ENCODE data around the gene SLC27A1. TPM values are rescaled to one million over a fixed set of nuclear protein-coding genes. Genes with fewer than 3 reads are reported as not detected.

The SLC27A1 gene
- total RNA-seq, 2 experiments from 2014 or later = 2.2 to 2.7 TPM

DNA sequence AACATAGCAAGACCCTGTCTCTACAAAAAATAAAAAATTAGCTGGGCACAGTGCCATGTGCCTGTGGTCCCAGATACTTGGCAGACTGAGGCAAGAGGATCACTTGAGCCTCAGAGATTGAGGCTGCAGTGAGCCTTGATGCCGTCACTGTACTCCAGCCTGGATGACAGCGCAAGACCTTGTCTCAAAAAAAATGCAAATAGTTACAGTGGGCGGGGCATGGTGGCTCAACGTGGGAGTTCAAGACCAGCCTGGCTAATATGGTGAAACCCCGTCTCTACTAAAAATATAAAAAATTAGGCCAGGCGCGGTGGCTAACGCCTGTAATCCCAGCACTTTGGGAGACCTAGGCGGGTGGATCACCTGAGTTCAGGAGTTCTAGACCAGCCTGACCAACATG, 49.6 kb downstream of the SLC27A1 start:
- Mint-ChIP-seq H3K36me3 (ENCODE audit: low read depth) (peaks cover 29% of the 10 kb centered on the region), H3K4me1 (peaks cover 18% of the 10 kb centered on the region), H3K4me3 (no peak overlapping the region), H3K27ac (no peak overlapping the region), H3K9me3 (ENCODE audit: low read depth) (peaks cover 5% of the 10 kb centered on the region), H3K27me3 (no peaks in the 10 kb centered on the region)
- DNase-seq = no peak
- no peak for ATAC-seq
- intact Hi-C loops (cut with DNase I, micrococcal nuclease) = no loop called here
- POLR2A ChIA-PET = no interaction called here
- CTCF ChIA-PET = no interaction called here

DNA sequence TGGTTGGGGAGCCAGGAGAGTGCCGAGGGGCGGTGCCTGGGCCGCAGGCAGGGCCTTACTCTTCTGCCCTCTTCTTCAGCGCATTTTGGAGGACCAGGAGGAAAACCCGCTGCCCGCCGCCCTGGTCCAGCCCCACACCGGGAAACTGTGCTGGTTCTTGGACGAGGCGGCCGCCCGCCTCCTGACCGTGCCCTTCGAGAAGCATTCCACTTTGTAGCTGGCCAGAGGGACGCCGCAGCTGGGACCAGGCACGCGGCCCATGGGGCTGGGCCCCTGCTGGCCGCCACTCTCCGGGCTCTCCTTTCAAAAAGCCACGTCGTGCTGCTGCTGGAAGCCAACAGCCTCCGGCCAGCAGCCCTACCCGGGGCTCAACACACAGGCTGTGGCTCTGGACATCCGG, 50.5 kb downstream of the SLC27A1 start:
- ChIA-PET CTCF (no interaction called here), POLR2A (no interaction called here)
- Mint-ChIP-seq H3K4me1 (peaks cover 18% of the 10 kb centered on the region), H3K27ac (no peak overlapping the region), H3K9me3 (ENCODE audit: low read depth) (peaks cover 5% of the 10 kb centered on the region), H3K27me3 (no peaks in the 10 kb centered on the region), H3K36me3 (ENCODE audit: low read depth) (peaks cover 28% of the 10 kb centered on the region), H3K4me3 (no peak overlapping the region)
- intact Hi-C loops (cut with DNase I, micrococcal nuclease) = no loop called here
- no peak for DNase-seq
- ATAC-seq = no peak

DNA sequence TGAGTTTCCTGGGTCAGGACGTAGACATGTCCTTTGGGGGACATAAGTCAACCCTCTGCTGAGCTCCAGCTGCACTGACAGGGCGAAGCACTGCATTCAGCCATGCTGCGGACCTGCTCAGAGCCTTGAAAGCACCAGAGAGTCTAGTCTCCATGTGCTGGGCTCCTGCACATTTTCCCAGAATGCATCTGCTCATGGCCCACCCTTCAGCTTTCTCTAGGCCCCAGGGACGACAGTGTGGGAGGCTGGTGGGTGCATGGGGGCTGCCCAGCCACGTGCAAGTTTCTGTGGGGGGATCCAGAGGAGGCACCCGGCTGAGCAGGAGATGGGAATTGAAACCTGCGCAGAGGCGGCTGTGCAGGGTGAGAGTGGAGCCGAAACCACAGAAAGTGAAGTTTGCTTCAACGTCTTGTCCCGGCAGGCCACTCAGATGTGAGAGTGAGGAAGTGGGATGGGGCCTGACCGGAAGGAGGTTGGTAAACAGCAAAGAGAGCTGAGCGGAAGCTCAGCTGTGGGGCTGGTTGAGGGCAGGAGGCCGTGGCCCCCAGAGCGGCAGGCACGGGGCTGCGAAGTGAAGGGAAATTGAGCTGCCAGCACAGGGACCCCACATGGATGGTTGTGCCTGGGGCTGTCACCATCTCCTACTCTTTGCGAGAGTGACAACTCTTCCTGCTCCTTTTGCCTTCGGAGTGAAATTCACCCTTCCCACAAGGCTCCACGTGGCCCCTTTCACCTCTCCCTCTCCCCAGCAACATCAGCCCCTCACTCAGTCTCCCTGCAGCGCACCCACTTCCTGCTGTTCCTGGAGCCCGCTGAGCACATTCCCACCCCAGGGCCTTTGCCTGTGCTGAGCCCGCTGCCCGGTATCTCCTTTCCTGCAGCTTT, 52.9 kb downstream of the SLC27A1 start:
- POLR2A ChIA-PET = interaction anchor here (0.6 kb wide), 1 partner anchor 566 kb away, joined by 3 read pairs; no protein-coding TSS in a partner anchor
- H3K4me3 Mint-ChIP-seq = peak overlapping the region; percentile 38
- DNase-seq = peak; percentile 77

DNA sequence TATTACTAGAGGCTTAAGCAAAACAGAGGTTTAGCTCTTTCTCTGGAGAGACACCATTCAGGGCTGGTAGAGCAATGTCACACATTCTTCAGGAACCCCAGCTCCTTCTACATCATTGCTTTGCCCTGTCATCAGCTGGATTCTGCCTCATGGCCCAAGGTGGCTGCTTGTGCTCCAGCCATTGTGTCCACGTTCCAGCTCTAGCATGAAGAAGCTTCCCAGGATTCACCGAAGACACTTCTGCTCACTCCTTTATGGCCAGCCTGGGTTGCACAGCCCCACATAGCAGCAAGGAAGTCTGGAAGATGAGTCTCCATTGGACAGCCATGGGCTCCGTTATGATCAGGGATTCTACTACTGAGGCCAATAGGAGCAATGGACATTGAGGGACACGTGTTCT, 54.3 kb downstream of the SLC27A1 start:
- Mint-ChIP-seq H3K27ac (no peak overlapping the region), H3K4me3 (no peak overlapping the region), H3K9me3 (ENCODE audit: low read depth) (no peaks in the 10 kb centered on the region), H3K27me3 (no peaks in the 10 kb centered on the region), H3K4me1 (peaks cover 22% of the 10 kb centered on the region), H3K36me3 (ENCODE audit: low read depth) (peaks cover 5% of the 10 kb centered on the region)
- ATAC-seq = no peak
- intact Hi-C loops (cut with DNase I, micrococcal nuclease) = no loop called here
- no peak for DNase-seq
- POLR2A ChIA-PET = no interaction called here
- CTCF ChIA-PET = interaction anchor here (1.3 to 2.2 kb wide), 3 partner anchors 26 to 80 kb away, joined by 3 to 7 read pairs (median 3); no protein-coding TSS in a partner anchor

More for the DNA sequence above, 52.9 kb downstream of the SLC27A1 start:
- peak; percentile 90 for ATAC-seq
- CTCF ChIA-PET = interaction anchor here (0.6 to 2.2 kb wide), 7 partner anchors 10 to 241 kb away, joined by 3 to 7 read pairs (median 3); no protein-coding TSS in a partner anchor
- Mint-ChIP-seq H3K9me3 (ENCODE audit: low read depth) (no peaks in the 10 kb centered on the region), H3K27me3 (no peaks in the 10 kb centered on the region), H3K4me1 (peaks cover 22% of the 10 kb centered on the region), H3K27ac (peak overlapping the region; percentile 88), H3K36me3 (ENCODE audit: low read depth) (peaks cover 11% of the 10 kb centered on the region)
- intact Hi-C loops (cut with DNase I, micrococcal nuclease) = no loop called here

DNA sequence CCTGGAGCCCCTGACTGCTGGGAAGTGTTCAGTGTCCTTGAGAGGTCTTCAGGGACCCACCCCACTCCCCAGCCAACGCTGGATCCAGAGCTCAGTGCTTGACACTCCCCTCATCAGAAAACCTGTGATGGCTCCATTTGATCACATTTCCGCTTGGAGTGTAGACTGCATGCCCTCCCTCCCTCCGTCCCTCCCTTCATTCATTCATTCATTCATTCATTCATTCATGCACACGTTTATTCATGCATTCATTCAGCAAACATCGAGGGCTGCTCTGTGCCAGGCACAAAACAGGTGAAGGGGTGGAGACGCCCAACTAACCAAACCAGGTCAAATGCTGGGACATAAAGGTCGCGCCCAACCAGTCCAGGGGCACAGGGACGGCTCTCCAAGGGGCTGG, 54.8 kb downstream of the SLC27A1 start:
- no peaks in the 10 kb centered on the region for H3K9me3 Mint-ChIP-seq (ENCODE audit: low read depth)
- DNase-seq (no peak), ATAC-seq (no peak)
- intact Hi-C loops (cut with DNase I, micrococcal nuclease) = no loop called here
- H3K27me3 Mint-ChIP-seq = no peaks in the 10 kb centered on the region
- POLR2A ChIA-PET = no interaction called here
- no peak overlapping the region for H3K27ac Mint-ChIP-seq
- peaks cover 4% of the 10 kb centered on the region for H3K36me3 Mint-ChIP-seq (ENCODE audit: low read depth)
- peaks cover 22% of the 10 kb centered on the region for H3K4me1 Mint-ChIP-seq
- CTCF ChIA-PET = no interaction called here
- H3K4me3 Mint-ChIP-seq = no peak overlapping the region

DNA sequence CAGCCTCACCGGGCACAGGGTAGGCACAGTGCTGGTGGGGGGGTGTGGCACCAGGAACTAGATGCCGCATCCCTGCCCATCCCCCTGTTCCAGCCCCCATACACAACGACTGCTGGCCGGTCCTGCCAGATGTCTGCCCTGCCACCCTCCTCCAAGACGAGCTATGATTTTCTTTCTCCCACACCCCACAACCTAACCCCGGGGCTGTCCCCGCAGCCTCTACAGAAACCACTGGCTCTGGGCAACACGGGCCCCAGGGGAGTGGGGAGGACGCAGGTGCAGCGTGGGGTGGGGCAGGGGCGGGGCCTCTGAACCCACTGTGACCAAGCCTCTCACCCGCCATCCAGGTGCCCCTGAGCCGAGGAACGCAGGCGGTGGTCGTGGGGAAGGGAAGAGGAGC, 56.6 kb downstream of the SLC27A1 start:
- ATAC-seq (peak; percentile 31), DNase-seq (peak; percentile 49)
- CTCF ChIA-PET = no interaction called here
- POLR2A ChIA-PET = no interaction called here
- Mint-ChIP-seq H3K27ac (no peak overlapping the region), H3K36me3 (ENCODE audit: low read depth) (no peaks in the 10 kb centered on the region), H3K9me3 (ENCODE audit: low read depth) (no peaks in the 10 kb centered on the region), H3K27me3 (no peaks in the 10 kb centered on the region), H3K4me1 (peaks cover 22% of the 10 kb centered on the region), H3K4me3 (no peak overlapping the region)
- intact Hi-C loops (cut with DNase I, micrococcal nuclease) = no loop called here

DNA sequence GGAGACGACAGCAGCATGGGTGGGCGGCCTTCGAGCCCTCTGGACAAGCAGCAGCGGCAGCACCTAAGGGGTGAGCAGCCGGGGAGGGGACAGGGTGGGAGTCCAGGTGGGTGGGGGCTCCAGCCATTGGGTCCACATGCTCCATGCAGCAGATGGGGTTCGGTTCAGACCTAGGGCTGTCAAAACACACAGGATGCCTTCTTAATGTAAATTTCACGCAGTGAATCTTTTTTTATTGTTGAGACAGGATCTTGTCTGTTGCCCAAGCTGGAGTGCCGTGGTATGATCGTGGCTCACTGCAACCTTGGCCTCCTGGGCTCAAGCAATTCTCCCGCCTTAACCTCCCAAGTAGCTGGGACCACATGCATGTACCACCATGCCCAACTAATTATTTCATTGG, 57.0 kb downstream of the SLC27A1 start:
- no peak overlapping the region for H3K4me3 Mint-ChIP-seq
- H3K27ac Mint-ChIP-seq = no peak overlapping the region
- intact Hi-C loops (cut with DNase I, micrococcal nuclease) = no loop called here
- ATAC-seq (no peak), DNase-seq (no peak)
- peaks cover 22% of the 10 kb centered on the region for H3K4me1 Mint-ChIP-seq
- CTCF ChIA-PET = no interaction called here
- H3K9me3 Mint-ChIP-seq (ENCODE audit: low read depth) = no peaks in the 10 kb centered on the region
- no peaks in the 10 kb centered on the region for H3K27me3 Mint-ChIP-seq
- H3K36me3 Mint-ChIP-seq (ENCODE audit: low read depth) = no peaks in the 10 kb centered on the region
- POLR2A ChIA-PET = no interaction called here

DNA sequence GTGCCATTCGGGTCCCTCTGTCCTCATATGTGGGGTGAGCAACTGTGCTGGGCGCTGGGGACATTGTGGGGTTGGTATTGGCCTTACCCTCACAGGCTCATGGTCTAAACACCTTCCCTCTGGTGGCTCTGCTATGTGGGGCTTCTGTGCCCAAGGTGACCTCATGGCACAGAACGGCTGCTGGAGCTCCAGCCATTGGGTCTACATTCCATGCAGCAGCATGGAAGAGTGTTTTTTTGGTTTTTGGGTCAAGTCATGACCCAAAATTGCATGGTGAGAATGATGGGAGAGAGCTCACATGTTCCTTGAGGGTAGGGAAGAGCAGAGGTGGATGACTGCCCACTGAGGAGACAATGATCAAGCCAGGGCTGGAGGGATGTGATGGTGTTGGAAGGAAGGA, 58.3 kb downstream of the SLC27A1 start:
- ChIA-PET CTCF (interaction anchor here (0.6 kb wide), 1 partner anchor 44 kb away, joined by 3 read pairs; no protein-coding TSS in a partner anchor), POLR2A (no interaction called here)
- no peak overlapping the region for H3K27ac Mint-ChIP-seq
- H3K4me1 Mint-ChIP-seq = peaks cover 13% of the 10 kb centered on the region
- no peaks in the 10 kb centered on the region for H3K36me3 Mint-ChIP-seq (ENCODE audit: low read depth)
- H3K4me3 Mint-ChIP-seq = no peak overlapping the region
- H3K9me3 Mint-ChIP-seq (ENCODE audit: low read depth) = no peaks in the 10 kb centered on the region
- no peak for ATAC-seq
- no peak for DNase-seq
- intact Hi-C loops (cut with DNase I, micrococcal nuclease) = no loop called here
- no peaks in the 10 kb centered on the region for H3K27me3 Mint-ChIP-seq

DNA sequence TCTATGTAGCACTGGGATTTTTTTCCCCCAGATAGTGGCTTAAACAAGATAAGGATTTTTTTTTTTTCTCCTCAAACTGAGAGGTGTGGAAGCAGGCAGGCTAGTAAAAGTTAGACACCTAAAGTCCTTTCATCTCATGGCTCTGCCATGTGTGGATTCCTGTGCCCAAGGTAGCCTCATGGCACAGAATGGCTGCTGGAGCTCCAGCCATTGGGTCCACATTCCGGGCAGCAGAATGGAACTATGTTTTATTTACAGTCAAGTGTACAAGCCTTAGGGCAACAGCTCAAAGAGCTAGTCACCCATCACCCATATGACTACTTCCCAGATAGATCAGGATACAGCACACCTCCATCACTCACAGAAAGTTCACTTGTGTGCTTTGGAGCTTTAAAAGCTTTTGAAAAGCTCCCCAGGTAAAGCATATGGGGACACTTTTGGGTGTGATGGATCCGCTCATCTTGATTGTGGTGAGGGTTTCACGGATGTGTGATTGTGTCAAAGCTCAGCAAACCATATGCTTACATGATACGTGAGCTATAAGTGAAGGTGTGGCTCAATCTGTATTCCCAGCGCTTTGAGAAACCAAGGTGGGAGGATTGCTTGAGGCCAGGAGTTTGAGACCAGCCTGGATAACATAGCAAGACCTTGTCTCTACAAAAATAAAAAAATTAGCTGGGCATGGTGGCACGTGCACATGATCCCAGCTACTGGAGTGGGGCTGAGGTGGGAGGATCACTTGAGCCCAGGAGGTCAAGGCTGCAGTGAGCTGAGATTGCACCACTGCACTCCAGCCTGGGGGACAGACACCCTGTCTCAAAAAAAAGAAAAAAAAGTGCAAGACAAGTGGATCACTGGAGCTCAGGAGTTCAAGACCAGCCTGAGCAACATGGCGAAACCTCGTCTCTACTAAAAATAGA, 59.2 kb downstream of the SLC27A1 start:
- Mint-ChIP-seq H3K4me3 (no peak overlapping the region), H3K9me3 (ENCODE audit: low read depth) (no peaks in the 10 kb centered on the region), H3K36me3 (ENCODE audit: low read depth) (no peaks in the 10 kb centered on the region), H3K27me3 (no peaks in the 10 kb centered on the region), H3K27ac (no peak overlapping the region), H3K4me1 (peaks cover 6% of the 10 kb centered on the region)
- intact Hi-C loops (cut with DNase I, micrococcal nuclease) = no loop called here
- ChIA-PET CTCF (interaction anchor here (0.6 to 1.7 kb wide), 3 partner anchors 34 to 45 kb away, joined by 3 to 7 read pairs (median 3); no protein-coding TSS in a partner anchor), POLR2A (no interaction called here)
- ATAC-seq (no peak), DNase-seq (no peak)

DNA sequence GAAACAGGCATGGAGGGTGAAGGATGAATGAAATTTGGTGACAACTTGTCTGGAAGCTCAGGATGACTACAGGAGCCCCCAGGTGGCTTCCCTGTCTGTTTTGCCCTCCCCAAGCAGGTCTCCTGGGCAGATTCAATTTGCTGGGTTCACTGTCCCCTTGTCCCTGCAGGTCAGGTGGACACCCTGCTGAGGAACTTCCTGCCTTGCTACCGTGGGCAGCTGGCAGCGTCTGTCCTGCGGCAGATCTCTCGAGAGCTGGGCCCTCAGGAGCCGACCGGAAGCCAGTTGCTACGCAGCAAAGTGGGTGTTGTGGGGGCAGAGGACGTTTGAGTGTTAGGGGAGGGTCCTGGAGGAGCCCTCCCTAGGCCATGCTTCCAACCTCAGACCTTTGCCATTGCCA, 60.3 kb downstream of the SLC27A1 start:
- H3K27ac Mint-ChIP-seq = no peak overlapping the region
- H3K36me3 Mint-ChIP-seq (ENCODE audit: low read depth) = no peaks in the 10 kb centered on the region
- H3K4me1 Mint-ChIP-seq = peaks cover 4% of the 10 kb centered on the region
- no peak overlapping the region for H3K4me3 Mint-ChIP-seq
- ChIA-PET CTCF (interaction anchor here (0.6 to 1.7 kb wide), 4 partner anchors 20 to 89 kb away, joined by 3 to 7 read pairs (median 3); no protein-coding TSS in a partner anchor), POLR2A (interaction anchor here (0.6 kb wide), 1 partner anchor 420 kb away, joined by 3 read pairs; no protein-coding TSS in a partner anchor)
- ATAC-seq = no peak
- H3K27me3 Mint-ChIP-seq = no peaks in the 10 kb centered on the region
- intact Hi-C loops (cut with DNase I, micrococcal nuclease) = no loop called here
- no peaks in the 10 kb centered on the region for H3K9me3 Mint-ChIP-seq (ENCODE audit: low read depth)
- DNase-seq = no peak

DNA sequence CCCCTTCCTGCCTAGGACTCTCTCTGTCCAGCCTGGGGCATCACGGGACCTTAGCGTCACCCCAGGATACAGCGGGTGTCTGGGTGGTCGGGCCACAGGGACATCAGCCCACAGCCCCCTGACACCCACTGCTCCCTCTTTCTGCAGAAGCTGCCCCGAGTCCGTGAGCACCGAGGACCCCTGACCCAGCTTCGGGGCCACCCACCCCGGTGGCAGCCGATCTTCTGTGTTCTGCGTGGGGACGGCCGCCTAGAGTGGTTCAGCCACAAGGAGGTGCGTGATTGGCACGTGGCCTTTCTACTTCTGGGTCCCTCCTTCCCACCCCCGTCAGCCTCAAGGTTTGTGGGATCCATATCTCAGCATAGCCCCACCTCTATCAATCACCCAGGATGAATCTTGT, 61.8 kb downstream of the SLC27A1 start:
- Mint-ChIP-seq H3K4me1 (no peaks in the 10 kb centered on the region), H3K27ac (no peak overlapping the region), H3K36me3 (ENCODE audit: low read depth) (no peaks in the 10 kb centered on the region), H3K27me3 (no peaks in the 10 kb centered on the region), H3K4me3 (no peak overlapping the region), H3K9me3 (ENCODE audit: low read depth) (no peaks in the 10 kb centered on the region)
- POLR2A ChIA-PET = no interaction called here
- CTCF ChIA-PET = interaction anchor here (0.6 kb wide), 1 partner anchor 74 kb away, joined by 3 read pairs; no protein-coding TSS in a partner anchor
- no peak for ATAC-seq
- intact Hi-C loops (cut with DNase I, micrococcal nuclease) = no loop called here
- DNase-seq = no peak
